H1 (cell line): ENCODE measurements around the gene DENND2D. TPM values are rescaled to one million over a fixed set of nuclear protein-coding genes. Genes with fewer than 3 reads are reported as not detected.

Source experiments
- BRCA1 ChIP-seq: IDR thresholded peaks from 2 replicates; pipeline ENCODE4 v1.6.1; 2012; ENCODE audit warnings: low read depth, low read length, improper control_type of control experiment
- NRF1 ChIP-seq: IDR thresholded peaks from 2 replicates; pipeline ENCODE4 v1.6.1; 2011; ENCODE audit warnings: mild to moderate bottlenecking, low read depth, low read length, improper control_type of control experiment
- PHF8 ChIP-seq: fragments of 200-600 bp; sonication (generic); conservative IDR thresholded peaks from 2 replicates; pipeline ENCODE4 v1.7.1; 2012; ENCODE audit warnings: low read depth, mild to moderate bottlenecking, inconsistent platforms, low read length, moderate library complexity
- TCF12 ChIP-seq: IDR thresholded peaks from 2 replicates; pipeline ENCODE4 v1.6.1; 2011; ENCODE audit warnings: low read depth, mild to moderate bottlenecking, low read length
- polyA plus RNA-seq, 7 experiments: library from polyadenylated mRNA; depleted of rRNA in 3 of 7; stranded (reverse) in 5 of 7; unstranded in 2 of 7; fragments of >200 nt in 5 of 7; fragments of 200-250 nt in 2 of 7; gene quantifications; 1 replicate in 5 of 7; 2 replicates in 1 of 7; 4 replicates in 1 of 7; pipeline versions ENCODE4 v1.2.1 to v1.2.3, GENCODE V29; 2011 to 2013; ENCODE audit warnings: missing spikeins in 2 of 7, mixed read lengths in 2 of 7
- total RNA-seq: library from RNA; stranded (reverse); fragmentation: NEBNext Ultra II Directional; extraction: Animal tissue kit (Norgen Biotek cat#: 25700); gene quantifications from 2 replicates; pipeline ENCODE4 v1.2.1, GENCODE V29; 2021

DENND2D gene
- total and polyA plus RNA-seq, 2 of the 8 experiments (the other 6 are each of a cell fraction or from before 2014, with no cell fraction given) = 0.58 to 1.6 TPM

DNA sequence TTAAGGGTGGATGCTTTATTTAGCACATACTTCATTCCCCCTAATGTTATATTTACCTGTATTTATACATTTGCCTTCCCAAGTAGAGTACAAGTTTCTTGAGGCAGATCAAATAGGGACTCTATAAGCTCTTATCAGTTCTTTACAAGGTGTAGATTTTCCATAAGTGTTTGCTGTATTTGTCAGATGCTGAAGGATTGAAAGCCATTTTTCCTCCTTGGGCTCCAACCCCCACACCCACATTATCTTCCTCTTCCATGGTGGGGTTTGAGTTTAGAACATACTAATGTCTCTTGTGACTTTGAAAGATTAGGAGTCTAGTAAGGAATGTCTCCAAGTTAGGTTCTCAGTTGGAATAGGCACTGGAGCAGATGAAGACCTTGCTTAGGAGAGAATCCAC lies 24.6 kb upstream of the DENND2D start (continued):
- TF ChIP-seq BRCA1 = no peak
- no peak for TF ChIP-seq PHF8
- no peak for TF ChIP-seq NRF1
- no peak for TF ChIP-seq TCF12
- TF ChIP-seq, all 59 proteins: peak for 0
